HL-60/S4 (cell line): ENCODE data around the gene LRRC27.
"Not testable (repeated sequence)": the region's sequence is repeated elsewhere in the genome, so short reads cannot be mapped to it uniquely, and the experiment has no call there.

ENCODE experiments used
- in situ Hi-C: fragments of 300-500 bp; cut with MboI; formaldehyde crosslinking; loops from 2 replicates; pipeline ENCODE4 v1.14.3; 2022; ENCODE audit warnings: low sequenced_read_pairs

Gene LRRC27

GRCh38 chr10:132331601-132332432 is at the start of gene LRRC27:
Gene LRRC27, plus strand, starts transcription at chr10:132332193. Its CDS starts 1,332 bp downstream, at chr10:132333525.
- in situ Hi-C loops, result no loop called here

- in situ Hi-C loops, result no loop called here
Observed at GRCh38 chr10:132282667-132283603, 49.1 kb upstream of the LRRC27 start.

- in situ Hi-C loops, result no loop called here
Observed at GRCh38 chr10:132283604-132284382, 48.2 kb upstream of the LRRC27 start.

GRCh38 chr10:132289439-132289838 is 42.6 kb upstream of the LRRC27 start:
- in situ Hi-C loops, result no loop called here

- in situ Hi-C loops, result no loop called here
Observed at GRCh38 chr10:132290631-132291030, 41.4 kb upstream of the LRRC27 start.

GRCh38 chr10:132291826-132292225 is 40.2 kb upstream of the LRRC27 start:
- in situ Hi-C loops, result no loop called here

GRCh38 chr10:132292287-132293200 is 39.4 kb upstream of the LRRC27 start:
- in situ Hi-C loops, result no loop called here

GRCh38 chr10:132293201-132293812 is 38.7 kb upstream of the LRRC27 start:
- in situ Hi-C loops, result no loop called here

GRCh38 chr10:132293813-132294520 is 38.0 kb upstream of the LRRC27 start:
- in situ Hi-C loops, result no loop called here

GRCh38 chr10:132294561-132295318 is 37.3 kb upstream of the LRRC27 start:
- in situ Hi-C loops, result no loop called here

GRCh38 chr10:132295481-132295880 is 36.5 kb upstream of the LRRC27 start:
- in situ Hi-C loops, result not testable (repeated sequence)

GRCh38 chr10:132296666-132297443 is 35.1 kb upstream of the LRRC27 start:
- in situ Hi-C loops, result no loop called here

- in situ Hi-C loops, result no loop called here
Observed at GRCh38 chr10:132297526-132297925, 34.5 kb upstream of the LRRC27 start.

- in situ Hi-C loops, result no loop called here
Observed at GRCh38 chr10:132298038-132298881, 33.7 kb upstream of the LRRC27 start.

GRCh38 chr10:132299371-132300336 is 32.3 kb upstream of the LRRC27 start:
- in situ Hi-C loops, result no loop called here
